Brain microvascular endothelial cell (primary cell): ENCODE measurements around the gene CFL1.
"Not testable (repeated sequence)": the region's sequence is repeated elsewhere in the genome, so short reads cannot be mapped to it uniquely, and the experiment has no call there.

Experiments used
- DNase-seq: peaks from one replicate; pipeline ENCODE4 v3.0.0-alpha.2; 2020
- H3K27ac ChIP-seq: fragments of 250-450 bp; sonication (Bioruptor Pico); 2 replicates; pipeline ENCODE4 v1.5.1; 2020; ENCODE audit warnings: mild to moderate bottlenecking, moderate library complexity
- H3K27me3 ChIP-seq: fragments of 250-450 bp; sonication (Bioruptor Pico); replicated peaks from 2 replicates; pipeline ENCODE4 v1.5.1; 2020; ENCODE audit warnings: mild to moderate bottlenecking
- H3K36me3 ChIP-seq: fragments of 250-450 bp; sonication (Bioruptor Pico); replicated peaks from 2 replicates; pipeline ENCODE4 v1.5.1; 2020; ENCODE audit warnings: mild to moderate bottlenecking
- H3K4me3 ChIP-seq: 2 replicates; pipeline ENCODE4 v1.5.1; 2011; ENCODE audit warnings: low read depth, mild to moderate bottlenecking, control low read depth, low read length, moderate library complexity
- in situ Hi-C: cut with HindIII; loops from 2 replicates; pipeline ENCODE4 v1.10.0; 2017; ENCODE audit warnings: low sequenced_read_pairs, low pct_ligation_motif_present
- TF ChIP-seq, protein P1 (sequence below): IDR thresholded peaks from 2 replicates; pipeline ENCODE4 v1.5.1; 2011; ENCODE audit warnings: low read depth, mild to moderate bottlenecking, moderate library complexity, low read length, control low read depth, inconsistent platforms; ENCODE audit errors: missing control alignments

Gene CFL1

GRCh38 chr11:65843811-65844210, 14.2 kb downstream of the CFL1 start:
- no peak for DNase-seq
- TF ChIP-seq, protein P1, sequence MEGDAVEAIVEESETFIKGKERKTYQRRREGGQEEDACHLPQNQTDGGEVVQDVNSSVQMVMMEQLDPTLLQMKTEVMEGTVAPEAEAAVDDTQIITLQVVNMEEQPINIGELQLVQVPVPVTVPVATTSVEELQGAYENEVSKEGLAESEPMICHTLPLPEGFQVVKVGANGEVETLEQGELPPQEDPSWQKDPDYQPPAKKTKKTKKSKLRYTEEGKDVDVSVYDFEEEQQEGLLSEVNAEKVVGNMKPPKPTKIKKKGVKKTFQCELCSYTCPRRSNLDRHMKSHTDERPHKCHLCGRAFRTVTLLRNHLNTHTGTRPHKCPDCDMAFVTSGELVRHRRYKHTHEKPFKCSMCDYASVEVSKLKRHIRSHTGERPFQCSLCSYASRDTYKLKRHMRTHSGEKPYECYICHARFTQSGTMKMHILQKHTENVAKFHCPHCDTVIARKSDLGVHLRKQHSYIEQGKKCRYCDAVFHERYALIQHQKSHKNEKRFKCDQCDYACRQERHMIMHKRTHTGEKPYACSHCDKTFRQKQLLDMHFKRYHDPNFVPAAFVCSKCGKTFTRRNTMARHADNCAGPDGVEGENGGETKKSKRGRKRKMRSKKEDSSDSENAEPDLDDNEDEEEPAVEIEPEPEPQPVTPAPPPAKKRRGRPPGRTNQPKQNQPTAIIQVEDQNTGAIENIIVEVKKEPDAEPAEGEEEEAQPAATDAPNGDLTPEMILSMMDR: no peak
- H3K4me3 ChIP-seq: no peak overlapping the region
- no peaks in the 10 kb centered on the region for H3K27me3 ChIP-seq
- in situ Hi-C loops: no loop called here
- H3K27ac ChIP-seq: no peak overlapping the region
- no peaks in the 10 kb centered on the region for H3K36me3 ChIP-seq

- H3K27me3 ChIP-seq: no peaks in the 10 kb centered on the region
- in situ Hi-C loops: no loop called here
- no peak overlapping the region for H3K27ac ChIP-seq
- H3K36me3 ChIP-seq: no peaks in the 10 kb centered on the region
- no peak for DNase-seq
- no peak overlapping the region for H3K4me3 ChIP-seq
- TF ChIP-seq, protein P1: no peak
These were observed 15.8 kb downstream of the CFL1 start for GRCh38 chr11:65842144-65842543.

DNA sequence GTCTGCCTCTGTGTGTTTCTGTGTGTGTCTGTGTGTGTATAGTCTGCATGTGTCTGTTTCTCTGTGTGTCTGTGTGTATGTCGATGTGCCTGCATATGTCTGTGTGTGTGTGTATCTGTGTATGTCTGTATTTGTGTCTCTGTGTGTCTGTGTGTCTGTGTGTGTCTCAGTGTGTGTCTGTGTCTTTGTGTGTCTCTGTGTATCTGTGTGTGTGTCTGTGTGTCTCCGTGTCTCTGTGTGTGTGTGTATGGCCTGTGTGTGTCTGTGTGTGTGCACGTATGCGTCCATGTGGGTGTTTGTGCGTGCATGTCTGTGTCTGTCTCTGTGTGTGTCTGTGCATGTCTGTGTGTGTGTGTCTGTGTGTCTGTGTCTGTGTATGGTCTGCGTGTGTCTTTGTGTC, 23.8 kb downstream of the CFL1 start:
- Histone ChIP-seq H3K36me3 (no peaks in the 10 kb centered on the region), H3K27me3 (no peaks in the 10 kb centered on the region), H3K27ac (no peak overlapping the region), H3K4me3 (peak overlapping the region; percentile 74)
- no peak for DNase-seq
- TF ChIP-seq, protein P1: no peak
- in situ Hi-C loops: no loop called here

- Histone ChIP-seq H3K27ac (peak within 1 kb of the TSS; percentile 58), H3K4me3 (peak within 1 kb of the TSS; percentile 74), H3K36me3 (no peaks in the 10 kb centered on the region), H3K27me3 (no peaks in the 10 kb centered on the region)
- in situ Hi-C loops: no loop called here
- TF ChIP-seq, protein P1: no peak
- DNase-seq: peak; percentile 90
These were observed 24.5 kb downstream of the CFL1 start, which contains the start of gene SNX32 for GRCh38 chr11:65833297-65834030. Gene SNX32 (plus strand): TSS chr11:65833963. CDS start chr11:65834066, 103 bp downstream.

DNA sequence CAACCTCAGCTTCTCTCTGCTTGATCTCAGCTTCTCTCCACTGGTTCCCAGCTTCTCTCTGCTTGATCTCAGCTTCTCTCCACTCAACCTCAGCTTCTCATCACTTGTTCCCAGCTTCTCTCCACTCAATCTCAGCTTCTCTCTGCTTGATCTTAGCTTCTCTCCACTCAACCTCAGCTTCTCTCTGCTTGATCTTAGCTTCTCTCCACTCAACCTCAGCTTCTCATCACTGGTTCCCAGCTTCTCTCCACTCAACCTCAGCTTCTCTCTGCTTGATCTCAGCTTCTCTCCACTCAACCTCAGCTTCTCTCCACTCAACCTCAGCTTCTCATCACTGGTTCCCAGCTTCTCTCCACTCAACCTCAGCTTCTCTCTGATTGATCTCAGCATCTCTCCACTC, 25.7 kb downstream of the CFL1 start:
- in situ Hi-C loops, H3K36me3 ChIP-seq, H3K27ac ChIP-seq, H3K27me3 ChIP-seq, H3K4me3 ChIP-seq, DNase-seq: not testable (repeated sequence)

- no peak overlapping the region for H3K4me3 ChIP-seq
- DNase-seq: no peak
- H3K36me3 ChIP-seq: no peaks in the 10 kb centered on the region
- in situ Hi-C loops: no loop called here
- TF ChIP-seq, protein P1: no peak
- H3K27me3 ChIP-seq: no peaks in the 10 kb centered on the region
- H3K27ac ChIP-seq: no peak overlapping the region
These were observed 28.5 kb downstream of the CFL1 start for GRCh38 chr11:65829459-65829858.
